B cell (primary cell): ENCODE data around the gene BAMBI. TPM values are rescaled to one million over a fixed set of nuclear protein-coding genes. Genes with fewer than 3 reads are reported as not detected.

Source experiments
- ATAC-seq: fragments of 200-7000 bp; cut with Tn5 transposase; one replicate; pipeline ENCODE4 v1.10.0; 2021; ENCODE audit warnings: low read depth, mild to moderate bottlenecking, moderate number of reproducible peaks, moderate library complexity
- CTCF ChIA-PET: fragments of 350-600 bp; sonication (Branson Sonifier 250); formaldehyde crosslinking; loops from one replicate; lab custom pipeline; 2021; ENCODE audit warnings: antibody characterized with exemption, inconsistent platforms; lab: Charles Lee
- POLR2A ChIA-PET: fragments of 350-600 bp; sonication (Branson Sonifier 250); formaldehyde crosslinking; loops from one replicate; lab custom pipeline; 2021; ENCODE audit warnings: antibody characterized with exemption; lab: Charles Lee
- DNase-seq: peaks from one replicate; pipeline ENCODE4 v3.0.0; 2013
- H2AFZ ChIP-seq: 2 replicates; pipeline ENCODE4 v1.6.1; 2012; ENCODE audit warnings: mild to moderate bottlenecking, low read depth, low read length; ENCODE audit not compliant: insufficient read depth, poor library complexity, severe bottlenecking
- H3K27ac ChIP-seq, 2 donors: 1 replicate in 1 of 2; 2 replicates in 1 of 2; pipeline ENCODE4 v1.5.1; 2012 to 2013; ENCODE audit warnings: low read length in 2 of 2, mild to moderate bottlenecking in 2 of 2, moderate library complexity in 1 of 2
- H3K27me3 ChIP-seq, 4 experiments: fragments of 200-600 bp in 1 of 4; sonication (generic) in 1 of 4; replicated peaks in 1 of 4; 1 replicate in 2 of 4; 2 replicates in 2 of 4; pipeline versions ENCODE4 v1.6.1 to v1.7.0; 2013 to 2016; ENCODE audit warnings: low read length in 3 of 4, mild to moderate bottlenecking in 2 of 4, mixed read lengths in 1 of 4, moderate library complexity in 1 of 4; ENCODE audit not compliant: insufficient read depth in 4 of 4, control insufficient read depth in 3 of 4; ENCODE audit errors: control extremely low read depth in 1 of 4
- H3K36me3 ChIP-seq, 2 experiments: replicated peaks in 1 of 2; 1 replicate in 1 of 2; 2 replicates in 1 of 2; pipeline versions ENCODE4 v1.6.1 to v1.7.1; 2013; ENCODE audit warnings: low read length in 1 of 2; ENCODE audit not compliant: insufficient read depth in 2 of 2, control insufficient read depth in 1 of 2; ENCODE audit errors: control extremely low read depth in 1 of 2, extremely low read depth in 1 of 2
- H3K4me1 ChIP-seq, 2 donors: fragments of 200-600 bp in 1 of 2; sonication (generic) in 1 of 2; 1 replicate in 1 of 2; 2 replicates in 1 of 2; pipeline versions ENCODE4 v1.5.1 to v1.6.1; 2013 to 2017; ENCODE audit warnings: low read length in 2 of 2; ENCODE audit not compliant: control insufficient read depth in 2 of 2, insufficient read depth in 2 of 2
- H3K4me2 ChIP-seq: replicated peaks from 2 replicates; pipeline ENCODE3; 2012; ENCODE audit warnings: mild to moderate bottlenecking, low read depth, low read length; ENCODE audit not compliant: poor library complexity, severe bottlenecking
- H3K4me3 ChIP-seq, 5 experiments: fragments of 200-600 bp in 1 of 5; sonication (generic) in 1 of 5; 1 replicate in 3 of 5; 2 replicates in 2 of 5; pipeline versions ENCODE4 v1.5.1 to v1.7.0; 2011 to 2016; ENCODE audit warnings: low read length in 4 of 5, mild to moderate bottlenecking in 4 of 5, low read depth in 2 of 5, control low read depth in 1 of 5, moderate library complexity in 1 of 5; ENCODE audit not compliant: insufficient read depth in 1 of 5; ENCODE audit errors: control extremely low read depth in 1 of 5, extremely low read depth in 1 of 5
- H3K79me2 ChIP-seq: fragments of 200-600 bp; sonication (generic); one replicate; pipeline ENCODE4 v1.6.0; 2016; ENCODE audit warnings: low read length; ENCODE audit not compliant: control insufficient read depth, insufficient read depth
- H3K9ac ChIP-seq: fragments of 200-600 bp; sonication (generic); 2 replicates; pipeline ENCODE4 v1.6.1; 2017; ENCODE audit warnings: mild to moderate bottlenecking, low read length, moderate library complexity
- H3K9me3 ChIP-seq, 3 donors: one replicate each; pipeline versions ENCODE4 v1.6.1 to v1.7.1; 2013; ENCODE audit warnings: low read length in 2 of 3; ENCODE audit not compliant: control insufficient read depth in 2 of 3, insufficient read depth in 1 of 3; ENCODE audit errors: control extremely low read depth in 1 of 3
- H4K20me1 ChIP-seq: 2 replicates; pipeline ENCODE4 v1.6.0; 2012; ENCODE audit warnings: mild to moderate bottlenecking, low read length; ENCODE audit not compliant: insufficient read depth, control insufficient read depth, poor library complexity, severe bottlenecking
- H3K27ac Mint-ChIP-seq: one replicate; pipeline ENCODE4 v1.8.0; 2021; ENCODE audit warnings: mixed read lengths
- H3K27me3 Mint-ChIP-seq: one replicate; pipeline ENCODE4 v1.8.0; 2021; ENCODE audit warnings: mixed read lengths
- H3K4me1 Mint-ChIP-seq: one replicate; pipeline ENCODE4 v1.8.0; 2021; ENCODE audit warnings: mixed read lengths
- H3K4me3 Mint-ChIP-seq: one replicate; pipeline ENCODE4 v1.8.0; 2021; ENCODE audit warnings: mixed read lengths
- H3K9me3 Mint-ChIP-seq: one replicate; pipeline ENCODE4 v1.8.0; 2022; ENCODE audit warnings: mixed read lengths; ENCODE audit not compliant: insufficient read depth
- EZH2 ChIP-seq: IDR thresholded peaks from 2 replicates; pipeline ENCODE4 v1.6.1; 2012; ENCODE audit warnings: borderline replicate concordance, low read depth, mild to moderate bottlenecking, moderate library complexity, low read length; ENCODE audit not compliant: insufficient read depth, poor library complexity, severe bottlenecking
- WGBS: methylation state at CpG from one replicate; pipeline ENCODE4 v1.1.5; 2013; ENCODE audit warnings: missing lambda C conversion rate; ENCODE audit not compliant: insufficient coverage; 5-methylcytosine and 5-hydroxymethylcytosine counted together
- intact Hi-C: fragments of 100-400 bp; cut with micrococcal nuclease; formaldehyde crosslinking; loops from one replicate; pipeline ENCODE4 v1.10.0; 2022
- polyA plus RNA-seq: library from polyadenylated mRNA; depleted of rRNA; stranded (reverse); fragments of >200 nt; gene quantifications from 2 replicates; pipeline ENCODE4 v1.2.3, GENCODE V29; 2012
- total RNA-seq, 2 donors: library from RNA; stranded (reverse); fragments of 120-200 nt in 1 of 2; gene quantifications; 1 replicate in 1 of 2; 2 replicates in 1 of 2; pipeline versions ENCODE4 v1.2.3 to v1.2.4, GENCODE V29; 2013 to 2022
- TF ChIP-seq, protein P1 (sequence below): fragments of 200-600 bp; IDR thresholded peaks from one replicate; pipeline ENCODE4 v1.8.0; 2022; ENCODE audit warnings: antibody characterized with exemption, mild to moderate bottlenecking

BAMBI gene
- total and polyA plus RNA-seq, 2 donors (not counting 1 experiment from before 2014, with no cell fraction given), result 0.84 to 1.9 TPM

DNA sequence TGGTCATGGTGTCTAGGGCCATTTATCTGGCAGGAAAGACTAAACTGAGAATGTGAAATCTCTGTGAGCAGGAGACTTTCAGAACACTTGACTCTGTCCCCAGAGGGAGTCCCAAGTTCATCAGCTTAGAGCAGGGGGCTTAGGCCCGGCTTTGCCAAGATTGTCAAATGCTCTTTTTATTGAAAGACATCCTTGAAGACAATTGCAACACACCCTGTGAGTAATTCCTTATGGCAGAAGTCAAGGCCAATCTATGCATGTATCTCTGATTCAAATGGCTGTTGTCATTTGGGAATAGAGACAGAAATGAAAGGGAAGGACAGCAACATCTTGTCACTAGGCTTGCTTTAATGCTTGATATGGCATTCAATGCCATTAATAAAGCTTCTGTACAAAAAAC lies 33.7 kb downstream of the BAMBI start:
- Histone ChIP-seq H3K79me2 (no peaks in the 10 kb centered on the region), H3K36me3 (no peaks in the 10 kb centered on the region), H3K9me3 (peaks cover 0 to 15% (median 0%) of the 10 kb centered on the region in 3 donors), H4K20me1 (no peaks in the 10 kb centered on the region), H3K9ac (no peak overlapping the region), H3K4me1 (no peaks in the 10 kb centered on the region), H3K27me3 (no peaks in the 10 kb centered on the region), H3K4me2 (no peak overlapping the region), H3K27ac (no peak overlapping the region), H2AFZ (no peak overlapping the region), H3K4me3 (no peak overlapping the region)
- DNase-seq (no peak), ATAC-seq (no peak)
- no peaks in the 10 kb centered on the region for H3K9me3 Mint-ChIP-seq
- H3K4me3 Mint-ChIP-seq, result no peak overlapping the region
- TF ChIP-seq EZH2, result no peak
- TF ChIP-seq, protein P1, sequence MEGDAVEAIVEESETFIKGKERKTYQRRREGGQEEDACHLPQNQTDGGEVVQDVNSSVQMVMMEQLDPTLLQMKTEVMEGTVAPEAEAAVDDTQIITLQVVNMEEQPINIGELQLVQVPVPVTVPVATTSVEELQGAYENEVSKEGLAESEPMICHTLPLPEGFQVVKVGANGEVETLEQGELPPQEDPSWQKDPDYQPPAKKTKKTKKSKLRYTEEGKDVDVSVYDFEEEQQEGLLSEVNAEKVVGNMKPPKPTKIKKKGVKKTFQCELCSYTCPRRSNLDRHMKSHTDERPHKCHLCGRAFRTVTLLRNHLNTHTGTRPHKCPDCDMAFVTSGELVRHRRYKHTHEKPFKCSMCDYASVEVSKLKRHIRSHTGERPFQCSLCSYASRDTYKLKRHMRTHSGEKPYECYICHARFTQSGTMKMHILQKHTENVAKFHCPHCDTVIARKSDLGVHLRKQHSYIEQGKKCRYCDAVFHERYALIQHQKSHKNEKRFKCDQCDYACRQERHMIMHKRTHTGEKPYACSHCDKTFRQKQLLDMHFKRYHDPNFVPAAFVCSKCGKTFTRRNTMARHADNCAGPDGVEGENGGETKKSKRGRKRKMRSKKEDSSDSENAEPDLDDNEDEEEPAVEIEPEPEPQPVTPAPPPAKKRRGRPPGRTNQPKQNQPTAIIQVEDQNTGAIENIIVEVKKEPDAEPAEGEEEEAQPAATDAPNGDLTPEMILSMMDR, result no peak
- ChIA-PET CTCF (no interaction called here), POLR2A (no interaction called here)
- no peaks in the 10 kb centered on the region for H3K4me1 Mint-ChIP-seq
- peaks cover 5% of the 10 kb centered on the region for H3K27me3 Mint-ChIP-seq
- 100% methylated on average over 1 of the region's 1 CpG for WGBS
- intact Hi-C loops, result no loop called here
- no peak overlapping the region for H3K27ac Mint-ChIP-seq

DNA sequence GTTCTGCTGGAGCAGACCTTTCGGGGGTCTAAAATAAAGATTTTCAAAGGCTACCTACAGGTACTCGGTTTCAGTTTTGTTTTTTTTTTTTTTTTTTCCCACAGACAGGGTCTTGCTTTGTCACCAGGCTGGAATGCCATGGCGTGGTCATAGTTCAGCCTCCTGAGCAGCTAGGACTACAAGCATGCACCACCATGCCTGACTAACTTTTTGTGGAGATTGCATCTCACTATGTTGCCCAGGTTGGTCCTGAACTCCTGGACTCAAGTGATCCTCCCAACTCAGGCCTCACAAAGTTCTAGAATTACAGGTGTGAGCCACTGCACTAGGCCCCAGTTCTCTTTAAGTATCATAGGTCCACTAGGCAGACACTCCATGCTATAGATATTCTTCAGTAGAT lies 34.5 kb downstream of the BAMBI start:
- H3K4me3 ChIP-seq, result no peak overlapping the region
- no peaks in the 10 kb centered on the region for H3K4me1 ChIP-seq
- peaks cover 0 to 15% (median 0%) of the 10 kb centered on the region in 3 donors for H3K9me3 ChIP-seq
- ATAC-seq (no peak), DNase-seq (no peak)
- WGBS, result 94% methylated on average over 2 of the region's 3 CpGs
- no peaks in the 10 kb centered on the region for H3K36me3 ChIP-seq
- peaks cover 3% of the 10 kb centered on the region for H3K27me3 Mint-ChIP-seq
- H4K20me1 ChIP-seq, result no peaks in the 10 kb centered on the region
- no peak overlapping the region for H2AFZ ChIP-seq
- H3K4me2 ChIP-seq, result no peak overlapping the region
- ChIA-PET POLR2A (no interaction called here), CTCF (no interaction called here)
- H3K9ac ChIP-seq, result no peak overlapping the region
- no peaks in the 10 kb centered on the region for H3K79me2 ChIP-seq
- no peaks in the 10 kb centered on the region for H3K9me3 Mint-ChIP-seq
- H3K4me3 Mint-ChIP-seq, result no peak overlapping the region
- TF ChIP-seq, protein P1, result no peak
- TF ChIP-seq EZH2, result no peak
- H3K27me3 ChIP-seq, result no peaks in the 10 kb centered on the region
- H3K27ac ChIP-seq, result no peak overlapping the region
- no peaks in the 10 kb centered on the region for H3K4me1 Mint-ChIP-seq
- H3K27ac Mint-ChIP-seq, result no peak overlapping the region
- intact Hi-C loops, result no loop called here
